ENCODE data around the gene RPL10. TPM values are rescaled to one million over a fixed set of nuclear protein-coding genes. Genes with fewer than 3 reads are reported as not detected.

RPL10 gene
- total RNA-seq, 1 experiment from 2014 or later, result 2,110 TPM

DNA sequence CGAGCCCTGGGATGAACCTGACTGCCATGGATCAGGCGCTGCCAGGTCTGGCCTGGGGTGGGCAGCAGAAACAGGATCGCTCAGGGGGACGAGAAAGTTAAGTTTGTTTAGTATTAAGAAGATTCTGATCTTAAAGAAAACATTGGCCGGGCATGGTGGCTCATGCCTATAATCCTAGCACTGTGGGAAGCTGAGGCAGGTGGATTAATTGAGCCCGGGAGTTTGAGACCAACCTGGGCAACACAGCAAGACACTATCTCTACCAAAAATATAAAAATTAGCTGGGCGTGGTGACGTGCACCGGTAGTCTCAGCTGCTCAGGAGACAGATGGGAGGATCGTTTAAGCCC is 23.0 kb upstream of the RPL10 start:
- no peak overlapping the region for H2BK5ac ChIP-seq (ENCODE audit: insufficient read length, low read length)
- DNase-seq, result no peak
- H3K4ac ChIP-seq (ENCODE audit: low read depth, low read length), result no peak overlapping the region
- TF ChIP-seq, protein P1, sequence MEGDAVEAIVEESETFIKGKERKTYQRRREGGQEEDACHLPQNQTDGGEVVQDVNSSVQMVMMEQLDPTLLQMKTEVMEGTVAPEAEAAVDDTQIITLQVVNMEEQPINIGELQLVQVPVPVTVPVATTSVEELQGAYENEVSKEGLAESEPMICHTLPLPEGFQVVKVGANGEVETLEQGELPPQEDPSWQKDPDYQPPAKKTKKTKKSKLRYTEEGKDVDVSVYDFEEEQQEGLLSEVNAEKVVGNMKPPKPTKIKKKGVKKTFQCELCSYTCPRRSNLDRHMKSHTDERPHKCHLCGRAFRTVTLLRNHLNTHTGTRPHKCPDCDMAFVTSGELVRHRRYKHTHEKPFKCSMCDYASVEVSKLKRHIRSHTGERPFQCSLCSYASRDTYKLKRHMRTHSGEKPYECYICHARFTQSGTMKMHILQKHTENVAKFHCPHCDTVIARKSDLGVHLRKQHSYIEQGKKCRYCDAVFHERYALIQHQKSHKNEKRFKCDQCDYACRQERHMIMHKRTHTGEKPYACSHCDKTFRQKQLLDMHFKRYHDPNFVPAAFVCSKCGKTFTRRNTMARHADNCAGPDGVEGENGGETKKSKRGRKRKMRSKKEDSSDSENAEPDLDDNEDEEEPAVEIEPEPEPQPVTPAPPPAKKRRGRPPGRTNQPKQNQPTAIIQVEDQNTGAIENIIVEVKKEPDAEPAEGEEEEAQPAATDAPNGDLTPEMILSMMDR (conservative IDR thresholded peaks at IDR 0.05), result no peak
- H3K4me1 Mint-ChIP-seq, result peaks cover 2 to 25% of the 10 kb centered on the region in 2 experiments; a peak in 3 of 4 replicates
- H3K4me1 ChIP-seq (ENCODE audit: insufficient read depth, low read length), result no peaks in the 10 kb centered on the region
- WGBS (ENCODE audit: extremely low coverage, insufficient read length, low lambda C conversion rate), result no CpG with 5 or more reads among the region's 10 CpGs
- H3K9me3 Mint-ChIP-seq, result peaks cover 40 to 49% of the 10 kb centered on the region in 2 experiments
- H3K36me3 Mint-ChIP-seq (ENCODE audit: insufficient read depth in 1 of 3, low read depth in 3 of 3), result peaks cover 7 to 12% (median 9%) of the 10 kb centered on the region in 3 experiments; a peak in 6 of 7 replicates
- no peak overlapping the region for H3K18ac ChIP-seq (ENCODE audit: insufficient read length, low read depth, low read length)
- no peak overlapping the region for H4K91ac ChIP-seq (ENCODE audit: insufficient read length, low read depth, low read length)
- no peaks in the 10 kb centered on the region for H4K20me1 ChIP-seq (ENCODE audit: control insufficient read depth, insufficient read depth, insufficient read length)
- H3K56ac ChIP-seq (ENCODE audit: insufficient read length, low read depth, low read length), result no peak overlapping the region
- no peak overlapping the region for H2BK15ac ChIP-seq (ENCODE audit: low read depth, low read length)
- no peak overlapping the region for H3K9ac ChIP-seq (ENCODE audit: extremely low read depth, insufficient read length, low read length)
- no peak overlapping the region for H4K5ac ChIP-seq (ENCODE audit: insufficient read length, low read depth, low read length)
- no peak overlapping the region for H2BK20ac ChIP-seq (ENCODE audit: low read depth, low read length, poor library complexity, severe bottlenecking)
- H3K4me3 Mint-ChIP-seq, result peak overlapping the region; percentile 19 to 33; a peak in 4 of 5 replicates
- H3K23me2 ChIP-seq (ENCODE audit: insufficient read length, low read depth, low read length, poor library complexity, severe bottlenecking), result peaks cover 9% of the 10 kb centered on the region
- no peak overlapping the region for H4K8ac ChIP-seq (replicated peaks; ENCODE audit: insufficient read length, low read depth, low read length)
- H2BK120ac ChIP-seq (ENCODE audit: low read depth, low read length, poor library complexity, severe bottlenecking), result no peak overlapping the region
- H2AFZ ChIP-seq (ENCODE audit: low read length), result no peak overlapping the region
- H3K27me3 Mint-ChIP-seq (ENCODE audit: low read depth), result no peaks in the 10 kb centered on the region; the same call in 1 of the 2 replicates
- H3K9me3 ChIP-seq (ENCODE audit: control insufficient read depth, low read depth, low read length), result no peaks in the 10 kb centered on the region
- H3K27ac Mint-ChIP-seq, result no peak overlapping the region
- no peak overlapping the region for H3K14ac ChIP-seq (ENCODE audit: insufficient read depth, low read length)
- no peaks in the 10 kb centered on the region for H3K79me1 ChIP-seq (ENCODE audit: insufficient read depth, low read depth, low read length, poor library complexity, severe bottlenecking)
- H3K4me2 ChIP-seq (ENCODE audit: insufficient read depth, insufficient read length, low read length), result no peak overlapping the region
- peaks cover 4% of the 10 kb centered on the region; the same call in 1 of the 2 replicates for H3K79me2 ChIP-seq (ENCODE audit: insufficient read depth, low read length)
- no peak overlapping the region for H3T11ph ChIP-seq (ENCODE audit: low read length)
- H2BK12ac ChIP-seq (ENCODE audit: insufficient read length, low read depth, low read length), result no peak overlapping the region
- no peak overlapping the region for H3K27ac ChIP-seq (ENCODE audit: insufficient read length, low read depth, low read length)
- no peaks in the 10 kb centered on the region for H3K27me3 ChIP-seq (ENCODE audit: insufficient read depth, low read length)
- H3K23ac ChIP-seq (ENCODE audit: insufficient read length, low read depth, low read length), result no peak overlapping the region
- H2AK5ac ChIP-seq (ENCODE audit: insufficient read length, low read length), result no peak overlapping the region
